Measurements from ENCODE around the gene PIGQ.

Gene PIGQ

DNA sequence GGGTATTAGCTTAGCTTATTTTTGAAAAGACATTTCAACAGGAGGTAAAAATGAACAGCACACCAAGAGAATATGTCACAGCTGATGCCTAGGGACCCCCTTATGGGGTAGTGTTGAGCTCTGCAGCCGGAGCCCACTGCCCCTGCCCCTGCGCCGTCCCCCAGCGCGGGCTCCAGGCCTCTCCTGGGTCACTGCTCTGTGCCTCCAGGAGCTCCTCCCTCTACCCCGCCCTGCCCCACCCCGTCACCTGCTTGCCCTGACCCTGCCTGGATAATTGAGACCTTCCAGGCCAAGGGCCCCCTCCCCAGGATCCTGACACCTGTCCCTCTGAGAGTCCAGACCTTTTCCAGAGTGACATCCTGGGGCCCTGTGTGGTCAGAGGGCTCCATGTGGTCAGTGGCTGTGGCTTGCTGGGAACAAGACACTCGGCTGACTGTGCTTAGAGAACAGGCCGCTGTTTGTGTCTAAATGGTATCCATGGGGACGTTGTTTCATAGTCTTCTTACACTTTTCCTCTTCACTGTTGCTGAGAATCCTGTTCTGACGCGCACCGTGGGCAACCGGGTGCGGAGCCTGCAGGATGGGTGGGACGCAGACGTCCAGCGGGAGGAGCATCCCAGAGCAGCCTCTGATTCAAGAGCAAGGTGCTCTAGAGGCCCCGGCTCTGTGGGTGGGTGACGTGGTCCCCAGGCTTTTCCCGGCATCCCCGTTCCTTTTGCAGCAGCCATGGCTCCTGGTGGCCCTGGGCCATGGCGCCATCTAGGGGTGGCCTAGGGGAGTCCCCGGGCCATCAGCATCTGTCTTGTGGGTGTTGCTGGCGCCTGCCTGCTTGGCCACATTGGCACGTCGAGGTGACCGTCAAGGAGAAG is 41.0 kb downstream of the PIGQ start:
- ATAC-seq: peak in 1 of 2 donors; percentile 18

DNA sequence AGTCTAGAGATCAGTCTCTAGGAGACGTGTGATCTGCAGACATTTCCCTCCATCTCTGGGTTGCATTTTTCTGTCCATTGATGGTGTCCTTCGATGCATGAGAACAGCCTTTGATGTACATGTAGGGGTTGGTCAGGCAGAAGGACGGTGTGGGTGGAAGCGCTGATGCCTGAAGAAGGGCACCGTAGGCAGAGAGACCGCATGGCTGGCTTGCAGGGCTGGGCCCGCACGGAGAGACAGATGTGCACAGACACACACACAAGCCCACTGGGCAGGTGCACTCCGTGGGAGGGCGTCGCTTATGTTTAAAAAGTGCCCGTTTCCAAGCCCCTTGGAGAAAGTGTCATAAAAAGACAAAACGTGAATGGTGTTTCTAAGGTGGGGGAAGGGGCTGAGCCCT is 45.4 kb downstream of the PIGQ start:
- no peak for ATAC-seq

DNA sequence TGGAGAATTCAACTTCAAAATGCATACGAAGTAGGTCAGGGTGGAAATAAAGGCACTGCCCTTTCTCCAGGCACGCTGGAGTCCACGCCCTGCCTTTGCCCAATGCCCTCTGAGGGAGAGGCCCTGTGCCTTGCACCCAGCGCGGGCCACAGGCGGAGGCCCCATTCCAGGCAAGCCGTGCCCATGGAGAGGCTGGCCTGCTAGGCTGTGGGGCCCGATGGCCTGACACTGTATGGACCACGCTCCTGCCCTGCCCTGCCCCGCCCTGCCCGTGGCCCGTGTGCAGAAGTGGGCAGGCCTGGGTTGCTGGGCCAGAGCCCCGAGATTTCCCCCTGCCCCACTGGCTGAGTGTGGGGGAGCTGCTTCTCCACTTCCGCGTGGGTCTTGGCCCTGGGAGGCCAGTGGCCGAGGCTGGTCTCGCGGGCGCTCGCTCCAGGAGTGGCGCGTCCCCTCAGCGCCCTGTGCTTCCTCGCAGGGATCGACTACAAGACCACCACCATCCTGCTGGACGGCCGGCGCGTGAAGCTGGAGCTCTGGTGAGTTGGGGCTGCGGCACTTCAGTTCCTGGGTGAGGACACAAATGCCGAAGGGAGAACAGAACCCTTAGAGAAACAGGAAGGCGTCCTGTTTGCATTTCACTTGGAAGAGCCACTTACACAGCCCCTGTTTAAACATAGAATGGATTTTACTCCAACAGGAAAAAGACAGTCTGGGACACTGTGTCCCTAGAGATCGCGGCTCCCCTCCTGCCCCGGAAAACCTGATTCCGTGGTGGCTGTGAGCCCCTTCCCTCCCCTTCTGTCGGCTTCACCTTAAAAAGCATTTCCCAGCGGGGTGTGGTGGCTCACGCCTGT is 47.2 kb downstream of the PIGQ start:
- no peak for ATAC-seq

- no peak for ATAC-seq
Observed at GRCh38 chr16:617855-618254, 48.1 kb downstream of the PIGQ start.

DNA sequence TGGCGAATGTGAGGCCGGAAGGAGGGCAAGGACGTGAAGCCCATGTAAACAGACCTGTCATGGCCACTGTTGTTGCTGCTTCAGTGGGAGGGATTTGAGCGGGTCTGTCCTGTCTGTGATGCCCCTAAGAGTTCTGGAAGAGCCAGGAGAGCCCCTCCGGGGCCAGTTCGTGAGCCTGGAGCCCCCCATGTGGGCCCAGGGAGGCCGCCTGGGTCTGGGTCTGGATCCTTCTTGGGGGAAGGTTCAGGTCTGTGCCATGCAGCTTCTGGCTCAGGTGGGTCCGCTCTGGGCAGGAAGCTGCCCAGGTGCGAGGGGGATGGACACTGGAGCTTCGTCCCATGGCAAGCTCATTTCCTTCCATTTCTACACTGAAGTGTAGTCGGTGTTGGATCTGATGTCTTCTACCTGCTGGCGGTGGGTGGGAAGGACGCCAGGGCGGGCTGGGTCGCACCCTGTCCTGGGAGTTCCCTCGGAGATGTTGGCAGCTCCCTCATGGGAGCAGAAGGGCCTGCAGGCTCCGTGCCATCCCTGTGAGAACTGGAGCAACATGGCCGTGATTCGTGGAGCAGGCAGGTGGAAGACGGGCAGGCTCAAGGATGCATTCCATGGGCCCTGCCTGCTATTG is 49.8 kb downstream of the PIGQ start:
- ATAC-seq: no peak

- no peak for ATAC-seq
Observed at GRCh38 chr16:620700-621525, 51.1 kb downstream of the PIGQ start.

GRCh38 chr16:621526-622105 is 51.8 kb downstream of the PIGQ start:
- no peak for ATAC-seq

DNA sequence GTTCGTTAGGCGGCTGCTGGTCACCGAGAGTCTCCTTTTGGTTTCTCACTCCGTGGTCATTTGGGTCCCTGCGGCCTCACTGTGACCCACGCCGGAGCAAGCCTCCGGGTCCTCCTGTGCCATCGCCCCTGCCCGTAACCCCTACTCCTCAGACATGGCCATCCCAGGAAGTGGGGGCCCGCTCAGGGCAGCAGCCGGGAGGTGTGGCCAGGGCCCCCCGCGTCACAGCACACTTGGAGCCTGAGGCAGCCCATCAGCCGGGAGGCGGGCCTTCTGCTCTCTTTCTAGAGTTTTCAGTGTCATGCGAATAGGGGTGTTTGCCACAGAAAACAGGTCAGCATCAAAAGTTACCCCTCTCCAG is 53.1 kb downstream of the PIGQ start:
- ATAC-seq: no peak

DNA sequence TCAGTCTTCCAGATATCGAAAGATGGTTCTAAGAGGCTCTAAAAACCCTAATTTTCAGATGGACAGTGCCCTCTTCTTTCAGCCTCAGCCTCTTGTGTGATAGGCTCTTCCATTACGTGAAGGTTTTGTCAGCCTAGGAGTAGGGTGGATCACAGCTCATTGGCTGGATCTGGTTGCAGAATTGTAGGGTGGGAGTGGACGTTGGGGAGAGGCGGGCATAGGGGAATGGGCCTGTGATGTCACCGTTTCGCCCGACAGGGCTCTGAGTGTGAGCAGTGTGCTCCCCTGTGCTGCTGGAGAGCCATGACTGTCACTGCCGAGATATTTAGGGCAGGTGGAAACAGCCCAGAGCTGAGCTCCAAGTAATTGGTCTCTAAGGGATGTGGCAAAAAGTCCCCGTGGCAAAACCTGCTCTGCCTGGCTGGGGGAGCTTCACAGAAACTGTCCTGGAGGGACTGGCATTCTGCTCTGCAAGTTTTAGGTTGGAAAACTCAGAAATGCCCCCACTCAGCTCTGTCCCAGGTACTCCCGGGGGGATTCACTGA is 54.8 kb downstream of the PIGQ start:
- no peak for ATAC-seq

DNA sequence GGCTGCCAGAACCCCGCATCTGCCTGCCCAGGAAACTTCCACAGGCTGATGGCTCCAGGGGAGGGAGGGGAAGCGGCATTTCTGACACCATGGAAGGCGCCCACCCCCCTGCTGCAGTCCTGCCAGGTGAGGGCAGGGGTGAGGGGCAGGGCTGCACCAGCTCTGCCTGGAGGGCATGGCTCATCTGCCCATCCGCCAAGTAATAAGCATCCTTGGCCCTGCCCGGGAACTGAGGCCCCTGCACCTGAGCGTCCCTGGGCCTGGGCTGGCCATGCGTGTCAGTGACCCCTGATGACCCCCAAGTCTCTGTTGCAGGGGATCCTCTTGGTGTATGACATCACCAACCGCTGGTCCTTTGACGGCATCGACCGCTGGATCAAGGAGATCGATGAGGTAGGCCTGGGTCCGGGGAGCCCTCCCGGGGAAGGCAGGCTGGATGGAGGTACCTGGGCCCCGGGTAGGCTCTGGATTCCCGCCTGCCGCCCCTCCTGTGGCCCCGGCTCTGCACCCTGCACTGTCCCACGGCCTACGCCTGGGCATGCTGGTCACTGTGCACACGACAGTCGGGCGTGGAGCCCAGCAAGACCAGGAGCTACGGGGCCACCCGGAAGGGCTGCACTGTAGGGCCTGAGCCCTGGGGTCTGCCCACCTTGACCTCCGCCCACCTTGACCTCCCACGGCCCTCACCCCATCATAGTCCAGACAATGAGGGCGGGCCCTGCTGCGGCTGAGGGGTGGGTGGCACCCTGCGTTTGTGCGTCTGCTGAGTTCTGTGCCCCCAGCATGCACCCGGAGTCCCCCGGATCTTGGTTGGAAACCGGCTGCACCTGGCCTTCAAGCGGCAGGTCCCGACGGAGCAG is 55.6 kb downstream of the PIGQ start:
- ATAC-seq: no peak

- ATAC-seq: no peak
Observed at GRCh38 chr16:625977-626765, 56.4 kb downstream of the PIGQ start.

GRCh38 chr16:626787-627453 is 57.2 kb downstream of the PIGQ start:
- ATAC-seq: no peak

- ATAC-seq: no peak
Observed at GRCh38 chr16:627454-628239, 57.9 kb downstream of the PIGQ start.

DNA sequence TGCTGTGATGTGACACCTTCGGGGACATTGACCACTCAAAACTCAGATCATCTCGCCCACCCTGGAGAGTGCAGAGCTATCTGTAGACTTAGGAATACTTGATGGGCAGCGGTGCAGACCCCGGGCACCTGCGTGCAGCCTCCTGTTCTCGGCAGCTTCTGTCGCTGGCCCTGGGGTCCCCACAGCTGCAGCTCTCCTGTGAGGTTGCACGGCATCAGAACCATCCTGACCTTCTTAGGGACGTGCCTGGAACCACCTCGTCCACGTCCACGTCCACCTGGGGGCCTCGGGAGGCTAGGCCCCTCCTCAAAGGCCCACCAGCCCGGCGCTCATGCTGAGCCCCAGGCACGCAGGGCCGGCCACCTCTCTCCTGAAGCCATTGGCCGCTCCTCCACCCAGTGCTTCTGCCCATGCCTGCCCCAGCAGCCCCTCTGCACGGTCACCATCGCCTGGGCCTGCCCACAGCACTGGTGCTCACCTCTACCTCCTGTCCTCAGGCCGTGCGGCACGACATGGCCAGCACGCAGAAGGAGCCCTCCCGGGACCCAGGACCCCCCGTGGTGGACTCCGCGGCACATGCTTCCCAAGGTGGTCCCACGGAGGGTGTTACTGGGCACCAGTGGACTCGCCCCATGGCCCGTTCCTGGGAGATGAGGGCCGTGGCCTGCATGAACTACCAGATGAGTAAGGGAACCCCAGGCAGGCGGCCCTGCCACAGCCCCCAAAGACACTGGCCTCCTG is 58.7 kb downstream of the PIGQ start:
- ATAC-seq: no peak

DNA sequence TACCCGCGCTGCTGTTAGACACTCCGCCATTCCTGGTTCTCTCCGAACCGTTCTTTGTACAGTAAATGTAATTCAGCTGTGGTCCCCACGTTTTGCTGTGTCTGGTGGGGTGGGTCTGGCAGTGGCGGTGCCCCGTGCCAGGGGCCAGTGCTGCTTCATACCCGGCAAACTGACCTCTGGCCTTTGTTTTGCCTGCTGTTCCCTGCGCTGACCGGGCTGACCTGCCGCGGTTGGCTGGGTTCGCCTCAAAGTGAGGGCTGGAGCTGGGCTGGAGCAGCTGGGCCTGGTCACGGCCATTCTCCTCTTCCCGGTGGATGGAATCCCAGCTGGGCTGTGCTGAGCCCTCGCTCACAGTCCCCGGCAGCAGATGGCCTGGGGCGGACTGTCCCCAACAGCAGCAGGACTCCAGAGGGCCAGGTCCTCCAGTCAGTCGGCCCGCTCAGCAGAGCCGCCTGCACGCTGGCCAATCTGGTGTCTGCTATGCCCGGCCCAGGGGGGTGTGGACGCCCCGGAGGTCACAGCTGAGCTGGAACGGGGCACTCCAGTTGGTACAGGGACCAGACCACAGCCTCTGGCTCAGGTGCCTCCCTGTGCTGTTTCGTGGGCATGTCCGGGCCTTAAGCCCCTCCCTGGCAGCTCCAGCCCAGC is 59.5 kb downstream of the PIGQ start:
- no peak for ATAC-seq

- no peak for ATAC-seq
Observed at GRCh38 chr16:629833-630248, 60.1 kb downstream of the PIGQ start.

- no peak for ATAC-seq
Observed at GRCh38 chr16:630249-630814, 60.6 kb downstream of the PIGQ start.

Measured in activated CD4-positive, CD25-positive, alpha-beta regulatory T cell treated with anti-CD3 and anti-CD28 coated beads, Interleukin-2, amount 50 U/mL, for 24 hours (primary cell).